Panc1 (cell line): ENCODE measurements around the gene DCK. TPM values are rescaled to one million over a fixed set of nuclear protein-coding genes. Genes with fewer than 3 reads are reported as not detected.
A peak's percentile ranks its signal among the peaks of the same experiment; 100 is the strongest.

Source experiments
- ATAC-seq: fragments of 200-7000 bp; cut with Tn5 transposase; 2 replicates; pipeline ENCODE4 v1.9.1; 2020; ENCODE audit warnings: mild to moderate bottlenecking, moderate library complexity
- Bru-seq: library from RNA; stranded (reverse); fragments of 400-500 nt; gene quantifications from one replicate; lab custom pipeline; 2021; lab: Mats Ljungman, UMichigan
- BruChase-seq, 2 experiments: library from RNA; stranded (reverse); fragments of 400-500 nt; gene quantifications; one replicate each; lab custom pipeline; 2021; lab: Mats Ljungman, UMichigan
- BruUV-seq: library from RNA; stranded (reverse); fragments of 400-500 nt; replicated peaks from 2 replicates; lab custom pipeline; 2021; lab: Mats Ljungman, UMichigan
- CTCF ChIA-PET: fragments of 300-600 bp; sonication (Branson Sonifier 250); formaldehyde crosslinking; loops from one replicate; lab custom pipeline; 2022; ENCODE audit warnings: antibody characterized with exemption; lab: Charles Lee
- POLR2A ChIA-PET: fragments of 300-600 bp; sonication (Branson Sonifier 250); formaldehyde crosslinking; loops from one replicate; lab custom pipeline; 2022; ENCODE audit warnings: antibody characterized with exemption; lab: Charles Lee
- DNase-seq: peaks from one replicate; pipeline ENCODE4 v3.0.0-alpha.2; 2010; ENCODE audit warnings: low read depth, low spot score
- H3K27ac ChIP-seq: 2 replicates; pipeline ENCODE4 v1.5.1; 2011; ENCODE audit warnings: mild to moderate bottlenecking, low read length, inconsistent platforms
- H3K27me3 ChIP-seq: fragments of 200-500 bp; sonication (Bioruptor generic); 2 replicates; pipeline ENCODE4 v1.6.0; 2014; ENCODE audit warnings: low read length, inconsistent platforms; ENCODE audit not compliant: control insufficient read depth, insufficient read depth
- H3K36me3 ChIP-seq: fragments of 200-500 bp; sonication (Bioruptor generic); 2 replicates; pipeline ENCODE4 v1.5.1; 2014; ENCODE audit warnings: inconsistent platforms, mild to moderate bottlenecking, low read length, moderate library complexity; ENCODE audit not compliant: control insufficient read depth, insufficient read depth
- H3K4me1 ChIP-seq: 2 replicates; pipeline ENCODE4 v1.5.1; 2011; ENCODE audit warnings: inconsistent platforms, mild to moderate bottlenecking, low read length, moderate library complexity; ENCODE audit not compliant: control insufficient read depth, insufficient read depth
- H3K4me3 ChIP-seq, 2 experiments: 2 replicates each; pipeline ENCODE4 v1.5.1; 2011 to 2012; ENCODE audit warnings: low read depth in 2 of 2, low read length in 2 of 2, mild to moderate bottlenecking in 2 of 2, inconsistent platforms in 1 of 2, moderate library complexity in 1 of 2
- H3K9me3 ChIP-seq: fragments of 200-500 bp; sonication (Bioruptor generic); 2 replicates; pipeline ENCODE4 v1.5.1; 2014; ENCODE audit warnings: low read depth, mild to moderate bottlenecking, inconsistent platforms, low read length, moderate library complexity; ENCODE audit not compliant: control insufficient read depth, insufficient read depth
- CTCF ChIP-seq: fragments of 450-650 bp; IDR thresholded peaks from 2 replicates; pipeline ENCODE4 v1.5.1; 2017; ENCODE audit warnings: mild to moderate bottlenecking
- POLR2AphosphoS5 ChIP-seq: IDR thresholded peaks from 2 replicates; pipeline ENCODE4 v1.6.1; 2012; ENCODE audit warnings: mild to moderate bottlenecking, low read depth, low read length, moderate library complexity
- REST ChIP-seq, 2 experiments: IDR thresholded peaks; 2 replicates each; pipeline ENCODE4 v1.6.1; 2011 to 2012; ENCODE audit warnings: low read depth in 2 of 2, control low read depth in 1 of 2, low read length in 1 of 2, mild to moderate bottlenecking in 1 of 2, moderate library complexity in 1 of 2; ENCODE audit not compliant: insufficient read depth in 1 of 2
- SIN3A ChIP-seq: IDR thresholded peaks from 2 replicates; pipeline ENCODE4 v1.6.1; 2012; ENCODE audit warnings: low read depth, mild to moderate bottlenecking, low read length, moderate library complexity, borderline replicate concordance; ENCODE audit not compliant: insufficient read depth
- TCF7L2 ChIP-seq: IDR thresholded peaks from 2 replicates; pipeline ENCODE4 v1.6.1; 2011; ENCODE audit warnings: mild to moderate bottlenecking, low read depth, low read length, inconsistent platforms
- in situ Hi-C: cut with HindIII; loops from 2 replicates; pipeline ENCODE4 v1.10.0; 2016; ENCODE audit warnings: low sequenced_read_pairs, low pct_unique_long_range_greater_than_20kb
- intact Hi-C: fragments of 100-400 bp; cut with micrococcal nuclease; formaldehyde crosslinking; loops from one replicate; pipeline ENCODE4 v1.10.0; 2022; ENCODE audit not compliant: unreplicated experiment
- long read RNA-seq: library from polyadenylated mRNA; unstranded; transcript quantifications from one replicate; pipeline ENCODE4 v2.0.0, GENCODE V29; 2021; ENCODE audit not compliant: unreplicated experiment
- polyA plus RNA-seq: library from polyadenylated mRNA; unstranded; fragments of >200 nt; gene quantifications from one replicate; pipeline ENCODE4 v1.2.1, GENCODE V29; 2012; ENCODE audit warnings: missing spikeins; ENCODE audit not compliant: insufficient read length
- total RNA-seq: library from RNA; stranded (reverse); gene quantifications from one replicate; pipeline ENCODE4 v1.2.1, GENCODE V29; 2021; ENCODE audit not compliant: unreplicated experiment

The DCK gene
- total RNA-seq (17.6 TPM), Bru-seq, nascent RNA (percentile 71 among the genes with signal in this experiment), BruChase-seq, experiment 1, labeled RNA remaining after a 2-hour chase (percentile 74 among the genes with signal in this experiment), BruChase-seq, experiment 2, labeled RNA remaining after a 6-hour chase (percentile 85 among the genes with signal in this experiment)
- polyA plus RNA-seq: 8.0 TPM
- long read RNA-seq, transcript DCK-201 (7 exons, 2,716 nt): major isoform, 93 of 106 reads
- long read RNA-seq, partial matches to known transcripts: 10 of 106 reads
- long read RNA-seq, other reads (novel, unspliced or antisense): 2 of 106 reads

DNA sequence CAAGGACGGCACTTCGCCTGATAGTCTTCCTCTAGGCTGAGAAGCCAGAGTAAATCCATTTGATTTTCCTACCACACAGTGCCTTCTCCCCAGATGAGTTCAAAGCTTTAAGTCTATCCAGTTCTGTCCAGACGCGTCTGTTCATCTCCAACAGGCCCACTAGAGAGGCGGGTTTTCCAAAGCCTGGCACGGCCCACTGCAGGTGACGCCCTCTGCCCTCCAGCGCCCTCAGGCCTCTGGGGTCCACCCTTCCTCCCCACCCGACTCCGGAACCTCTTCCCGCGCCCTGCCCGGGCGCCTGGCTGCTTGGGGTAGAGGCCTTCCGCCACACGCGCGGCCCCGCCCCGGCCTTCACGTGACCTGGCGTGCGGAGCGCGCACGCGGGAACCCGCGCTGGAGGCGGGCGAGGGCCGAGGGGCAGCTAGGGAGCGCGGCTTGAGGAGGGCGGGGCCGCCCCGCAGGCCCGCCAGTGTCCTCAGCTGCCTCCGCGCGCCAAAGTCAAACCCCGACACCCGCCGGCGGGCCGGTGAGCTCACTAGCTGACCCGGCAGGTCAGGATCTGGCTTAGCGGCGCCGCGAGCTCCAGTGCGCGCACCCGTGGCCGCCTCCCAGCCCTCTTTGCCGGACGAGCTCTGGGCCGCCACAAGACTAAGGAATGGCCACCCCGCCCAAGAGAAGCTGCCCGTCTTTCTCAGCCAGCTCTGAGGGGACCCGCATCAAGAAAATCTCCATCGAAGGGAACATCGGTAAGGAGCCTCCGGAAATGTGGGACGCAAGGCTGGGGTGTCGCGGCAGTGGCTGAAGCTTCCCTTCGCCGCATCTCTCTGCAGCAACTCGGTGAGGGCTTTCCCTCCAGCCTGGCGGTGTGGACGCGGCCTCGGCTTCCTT is at the start of gene DCK:
DCK (plus strand) TSS at position 469 of the 888 bp plus-strand sequence; CDS start at position 656, 187 bp downstream.
- H3K36me3 ChIP-seq: peaks cover 2% of the 10 kb centered on the region
- ATAC-seq (peak; percentile 98), DNase-seq (peak; percentile 20)
- H3K27ac ChIP-seq: peak within 1 kb of the TSS; percentile 89
- intact Hi-C loops: no loop called here
- CTCF ChIA-PET: interaction anchor here (0.7 to 1.0 kb wide), 2 partner anchors 16 to 154 kb away, joined by 7 to 11 read pairs; no protein-coding TSS in a partner anchor
- H3K27me3 ChIP-seq: no peaks in the 10 kb centered on the region
- no TSS peak for BruUV-seq
- no peaks in the 10 kb centered on the region for H3K4me1 ChIP-seq
- POLR2A ChIA-PET: no interaction called here
- in situ Hi-C loops: no loop called here
- TF ChIP-seq CTCF (no peak), REST (IDR thresholded peaks at IDR 0.05; ENCODE audit: insufficient read depth in 1 of 2, low read depth in 2 of 2, low read length in 1 of 2) (no peak), SIN3A (peak; percentile 90), TCF7L2 (no peak), POLR2AphosphoS5 (peak; percentile 76)
- H3K9me3 ChIP-seq: no peaks in the 10 kb centered on the region
- H3K4me3 ChIP-seq: peak within 1 kb of the TSS; percentile 87 to 88

- intact Hi-C loops: no loop called here
- ChIA-PET POLR2A (no interaction called here), CTCF (no interaction called here)
- Histone ChIP-seq H3K27me3 (no peaks in the 10 kb centered on the region), H3K4me1 (no peaks in the 10 kb centered on the region), H3K36me3 (no peaks in the 10 kb centered on the region), H3K9me3 (no peaks in the 10 kb centered on the region), H3K4me3 (no peak overlapping the region), H3K27ac (no peak overlapping the region)
- ATAC-seq: no peak
- in situ Hi-C loops: no loop called here
- TF ChIP-seq POLR2AphosphoS5: no peak
- TF ChIP-seq TCF7L2: no peak
- no peak for TF ChIP-seq CTCF
- no peak for TF ChIP-seq REST (IDR thresholded peaks at IDR 0.05; ENCODE audit: insufficient read depth in 1 of 2, low read depth in 2 of 2, low read length in 1 of 2)
- TF ChIP-seq SIN3A: no peak
- DNase-seq: no peak
- no TSS peak for BruUV-seq
These were observed 48.4 kb upstream of the DCK start for GRCh38 chr4:70945046-70945445.
